Activated T-cell treated with anti-CD3 and anti-CD28 coated beads, Interleukin-2, amount 50 U/mL, for 4 hours (primary cell): ENCODE results near the gene H2AZ2. TPM values are rescaled to one million over a fixed set of nuclear protein-coding genes. Genes with fewer than 3 reads are reported as not detected.
"Not testable (repeated sequence)": the region's sequence is repeated elsewhere in the genome, so short reads cannot be mapped to it uniquely, and the experiment has no call there.

Source experiments
- ATAC-seq, 2 donors: fragments of 200-7000 bp; cut with Tn5 transposase; one replicate each; pipeline ENCODE4 v1.10.0; 2021
- DNase-seq: peaks from one replicate; pipeline ENCODE4 v3.0.0-alpha.2; 2020
- H3K27me3 Mint-ChIP-seq: one replicate; pipeline ENCODE4 v1.8.0; 2021; ENCODE audit warnings: low read depth, mixed read lengths
- H3K36me3 Mint-ChIP-seq: one replicate; pipeline ENCODE4 v1.8.0; 2022; ENCODE audit warnings: mixed read lengths; ENCODE audit not compliant: insufficient read depth
- H3K4me1 Mint-ChIP-seq: one replicate; pipeline ENCODE4 v1.8.0; 2021; ENCODE audit warnings: low read depth, mixed read lengths
- H3K4me3 Mint-ChIP-seq: one replicate; pipeline ENCODE4 v1.8.0; 2021; ENCODE audit warnings: mild to moderate bottlenecking, moderate library complexity, mixed read lengths
- H3K9me3 Mint-ChIP-seq: one replicate; pipeline ENCODE4 v1.8.0; 2021; ENCODE audit warnings: mixed read lengths
- total RNA-seq, 3 donors: library from RNA; stranded (reverse); gene quantifications; one replicate each; pipeline ENCODE4 v1.2.1, GENCODE V29; 2021

The H2AZ2 gene
- total RNA-seq, 3 donors from 2014 or later: 128 to 140 (median 133) TPM

- peaks cover 17% of the 10 kb centered on the region for H3K36me3 Mint-ChIP-seq
- no peak for DNase-seq
- H3K4me1 Mint-ChIP-seq: peaks cover 5% of the 10 kb centered on the region
- no peaks in the 10 kb centered on the region for H3K27me3 Mint-ChIP-seq
- no peaks in the 10 kb centered on the region for H3K9me3 Mint-ChIP-seq
- no peak for ATAC-seq
- no peak overlapping the region for H3K4me3 Mint-ChIP-seq
Observed at GRCh38 chr7:44794331-44794730, 53.6 kb downstream of the H2AZ2 start.

GRCh38 chr7:44793919-44794318 is 54.0 kb downstream of the H2AZ2 start:
- H3K4me3 Mint-ChIP-seq: no peak overlapping the region
- peaks cover 5% of the 10 kb centered on the region for H3K4me1 Mint-ChIP-seq
- H3K36me3 Mint-ChIP-seq: peaks cover 16% of the 10 kb centered on the region
- ATAC-seq (no peak), DNase-seq (no peak)
- no peaks in the 10 kb centered on the region for H3K27me3 Mint-ChIP-seq
- H3K9me3 Mint-ChIP-seq: no peaks in the 10 kb centered on the region

DNA sequence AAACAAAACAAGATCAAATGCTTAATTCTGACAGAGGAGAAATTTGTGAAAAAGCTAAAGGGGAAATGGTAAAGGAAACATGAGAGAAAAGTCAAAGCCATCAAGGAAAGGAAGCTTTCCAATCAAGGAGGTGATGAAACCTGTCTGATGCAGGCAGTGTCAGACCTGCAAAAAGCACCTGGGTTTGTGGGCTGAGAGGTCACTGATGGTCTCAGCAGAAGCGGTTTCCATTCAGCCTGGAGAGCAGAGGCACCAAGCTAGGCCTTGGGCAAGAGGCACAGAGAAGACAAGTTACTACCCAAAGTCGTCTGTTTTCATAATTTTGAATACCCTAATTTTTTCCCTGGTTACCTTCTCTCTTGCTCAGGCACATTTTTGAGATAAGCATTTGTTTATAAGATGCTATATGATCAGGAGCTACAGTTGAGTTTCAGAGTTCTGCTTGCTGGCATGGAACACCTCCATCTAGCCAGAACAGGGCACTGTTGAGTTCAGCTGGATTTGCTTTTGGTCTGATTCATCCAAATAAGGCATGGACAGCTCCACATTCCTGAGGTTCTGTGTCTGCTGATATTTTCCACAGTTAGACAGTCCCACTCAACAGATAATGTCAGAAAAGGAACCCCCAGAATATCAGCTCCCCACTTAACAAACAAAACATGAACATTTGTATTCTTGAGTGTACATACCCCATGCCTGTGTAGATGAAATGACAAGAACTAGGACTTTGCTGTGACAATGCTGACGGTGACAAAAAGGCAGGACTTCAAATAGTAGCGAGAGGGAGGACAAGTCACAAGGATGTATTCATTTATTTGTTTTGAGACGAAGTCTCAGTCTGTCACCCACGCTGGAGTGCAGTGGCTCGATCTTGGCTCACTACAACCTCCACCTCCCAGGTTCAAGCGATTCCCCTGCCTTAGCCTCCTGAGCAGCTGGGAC is 56.3 kb downstream of the H2AZ2 start:
- Mint-ChIP-seq H3K27me3 (no peaks in the 10 kb centered on the region), H3K36me3 (no peaks in the 10 kb centered on the region), H3K9me3 (no peaks in the 10 kb centered on the region), H3K4me1 (peaks cover 2% of the 10 kb centered on the region), H3K4me3 (no peak overlapping the region)
- ATAC-seq (no peak), DNase-seq (no peak)

DNA sequence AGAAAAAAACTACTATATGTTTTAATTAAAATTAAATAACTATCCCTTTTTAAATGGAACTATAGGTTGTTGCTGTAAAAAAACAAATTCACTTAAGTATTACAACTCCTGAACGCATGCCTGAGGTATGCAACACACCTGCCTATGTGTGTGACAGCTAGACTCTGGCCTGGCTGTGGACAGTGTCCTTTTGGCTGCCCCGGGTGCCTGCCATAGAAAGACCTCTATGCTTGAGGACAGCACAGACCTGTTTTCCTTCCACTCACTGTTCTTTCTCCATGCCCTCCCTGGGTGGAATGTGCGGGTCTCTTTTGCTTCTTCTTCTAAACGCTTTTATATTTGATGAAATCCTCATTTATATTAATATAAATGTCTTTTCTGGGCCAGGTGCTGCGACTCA is 57.9 kb downstream of the H2AZ2 start:
- Mint-ChIP-seq H3K27me3 (no peaks in the 10 kb centered on the region), H3K4me1 (no peaks in the 10 kb centered on the region), H3K36me3 (no peaks in the 10 kb centered on the region), H3K9me3 (no peaks in the 10 kb centered on the region), H3K4me3 (no peak overlapping the region)
- ATAC-seq: no peak
- no peak for DNase-seq

GRCh38 chr7:44787762-44788161 is 60.1 kb downstream of the H2AZ2 start:
- H3K9me3 Mint-ChIP-seq: peaks cover 5% of the 10 kb centered on the region
- H3K27me3 Mint-ChIP-seq: no peaks in the 10 kb centered on the region
- H3K4me1 Mint-ChIP-seq: no peaks in the 10 kb centered on the region
- H3K4me3 Mint-ChIP-seq: no peak overlapping the region
- ATAC-seq (no peak), DNase-seq (no peak)
- H3K36me3 Mint-ChIP-seq: no peaks in the 10 kb centered on the region

- no peaks in the 10 kb centered on the region for H3K4me1 Mint-ChIP-seq
- no peak for ATAC-seq
- H3K9me3 Mint-ChIP-seq: peaks cover 5% of the 10 kb centered on the region
- H3K27me3 Mint-ChIP-seq: no peaks in the 10 kb centered on the region
- DNase-seq: no peak
- H3K4me3 Mint-ChIP-seq: no peak overlapping the region
- H3K36me3 Mint-ChIP-seq: no peaks in the 10 kb centered on the region
Observed at GRCh38 chr7:44787041-44787440, 60.8 kb downstream of the H2AZ2 start.

GRCh38 chr7:44785218-44785617 is 62.7 kb downstream of the H2AZ2 start:
- DNase-seq, H3K4me3 Mint-ChIP-seq, H3K9me3 Mint-ChIP-seq, H3K36me3 Mint-ChIP-seq, H3K27me3 Mint-ChIP-seq, H3K4me1 Mint-ChIP-seq, ATAC-seq: not testable (repeated sequence)

DNA sequence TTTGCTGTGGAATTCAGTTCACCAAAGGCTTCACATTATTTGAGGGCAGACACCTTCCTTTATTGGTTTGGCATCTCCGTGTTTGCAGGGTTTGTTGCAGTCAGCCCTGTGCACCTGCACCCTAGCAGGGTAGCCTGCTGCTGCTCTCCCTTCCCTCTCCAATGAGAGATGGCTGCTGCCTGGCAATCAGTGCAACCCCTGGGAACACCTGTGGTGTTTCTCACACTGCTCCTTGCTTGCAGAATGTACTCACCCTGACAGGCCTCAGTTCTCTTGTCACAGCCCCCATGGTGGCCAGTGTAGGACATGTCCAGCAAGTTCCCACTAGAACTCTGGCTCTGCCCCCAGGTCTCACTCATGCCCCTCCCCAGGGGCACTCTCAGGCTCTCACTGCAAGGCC is 63.5 kb downstream of the H2AZ2 start:
- Mint-ChIP-seq H3K36me3 (no peaks in the 10 kb centered on the region), H3K4me3 (no peak overlapping the region), H3K27me3 (no peaks in the 10 kb centered on the region), H3K9me3 (peaks cover 5% of the 10 kb centered on the region), H3K4me1 (no peaks in the 10 kb centered on the region)
- ATAC-seq: no peak
- no peak for DNase-seq

DNA sequence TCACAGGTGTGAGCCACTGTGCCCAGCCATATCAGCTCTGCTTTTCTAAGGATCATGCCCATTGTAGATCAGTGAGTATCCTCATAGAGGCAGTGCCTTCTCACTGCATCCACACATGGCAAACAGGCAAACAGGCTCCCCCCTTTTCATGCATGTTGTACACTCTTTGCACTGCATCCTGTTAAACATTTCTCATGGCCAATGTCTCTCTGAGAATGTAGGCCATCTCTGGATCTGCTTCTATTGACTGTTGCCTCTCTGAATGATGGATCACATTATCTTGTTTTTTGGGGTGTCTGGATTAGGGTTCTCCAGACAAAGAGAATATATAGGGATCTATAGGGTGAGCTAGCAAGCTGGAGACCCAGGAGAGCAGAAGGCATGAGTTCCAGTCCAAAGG is 64.5 kb downstream of the H2AZ2 start:
- Mint-ChIP-seq H3K9me3 (peaks cover 5% of the 10 kb centered on the region), H3K36me3 (no peaks in the 10 kb centered on the region), H3K4me1 (no peaks in the 10 kb centered on the region), H3K4me3 (no peak overlapping the region), H3K27me3 (no peaks in the 10 kb centered on the region)
- no peak for ATAC-seq
- DNase-seq: no peak

DNA sequence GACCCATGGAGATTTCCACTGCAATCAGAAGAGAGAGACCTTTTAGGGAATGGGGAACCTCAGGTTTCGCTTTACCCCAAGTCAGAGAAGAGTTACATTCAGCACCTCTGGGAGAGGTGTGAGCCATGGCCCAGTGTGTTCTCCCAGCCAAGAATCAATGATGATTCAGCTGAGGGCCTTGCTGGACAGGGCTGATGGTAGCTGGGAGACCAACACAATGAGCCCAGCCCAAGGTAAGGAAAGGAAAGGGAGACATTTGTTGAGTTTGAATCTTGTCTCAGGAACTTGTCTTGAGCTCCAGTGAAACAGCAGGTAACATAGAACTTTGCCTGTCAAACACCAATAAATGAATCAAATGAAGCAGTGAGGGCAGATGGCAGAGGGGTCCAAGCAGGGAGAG is 65.4 kb downstream of the H2AZ2 start:
- Mint-ChIP-seq H3K4me1 (no peaks in the 10 kb centered on the region), H3K9me3 (peaks cover 5% of the 10 kb centered on the region), H3K36me3 (no peaks in the 10 kb centered on the region), H3K4me3 (no peak overlapping the region), H3K27me3 (no peaks in the 10 kb centered on the region)
- no peak for DNase-seq
- no peak for ATAC-seq

Other genes with a start within 250 kb of the H2AZ2 start
- 100 to 1,000 TPM in 1 of 3 donors, 10 to 100 TPM in 2; 83.0 to 105 (median 97.2) TPM for gene OGDH, start 241.5 kb downstream of the H2AZ2 start, total RNA-seq
- 100 to 1,000 TPM; 109 to 137 (median 118) TPM for gene ZMIZ2, start 99.2 kb downstream of the H2AZ2 start, total RNA-seq
- 1,000 to 10,000 TPM; 2,630 to 2,693 (median 2,657) TPM for gene PPIA, start 51.4 kb downstream of the H2AZ2 start, total RNA-seq
- 10 to 100 TPM; 28.9 to 34.4 (median 30.6) TPM for gene PURB, start 37.4 kb upstream of the H2AZ2 start, total RNA-seq
- gene MYO1G, start 130.9 kb upstream of the H2AZ2 start, total RNA-seq: 100 to 1,000 TPM; 120 to 205 (median 143) TPM
- 10 to 100 TPM; 35.9 to 38.2 (median 36.6) TPM for gene CCM2, start 152.1 kb upstream of the H2AZ2 start, total RNA-seq
- gene NACAD, start 240.9 kb upstream of the H2AZ2 start, total RNA-seq: under 1 TPM; 0.14 to 0.66 (median 0.37) TPM